WTC11 (cell line): ENCODE results near the gene KCNA1. TPM values are rescaled to one million over a fixed set of nuclear protein-coding genes. Genes with fewer than 3 reads are reported as not detected.

Experiments
- ATAC-seq: fragments of 200-7000 bp; cut with Tn5 transposase; 2 replicates; pipeline ENCODE4 v1.10.0; 2021; ENCODE audit warnings: mild to moderate bottlenecking, moderate library complexity
- CTCF ChIA-PET: fragments of 300-600 bp; sonication (Branson Sonifier 250); formaldehyde crosslinking; loops from one replicate; lab custom pipeline; 2021; ENCODE audit warnings: antibody characterized with exemption; lab: Charles Lee
- POLR2A ChIA-PET: fragments of 350-600 bp; sonication (Branson Sonifier 250); formaldehyde crosslinking; loops from one replicate; lab custom pipeline; 2021; ENCODE audit warnings: antibody characterized with exemption; lab: Charles Lee
- DNase-seq: peaks from one replicate; pipeline ENCODE4 v3.0.0; 2021; ENCODE audit warnings: low spot score
- H3K27ac Mint-ChIP-seq: 2 replicates; pipeline ENCODE4 v1.8.0; 2021; ENCODE audit warnings: mixed read lengths
- H3K27me3 Mint-ChIP-seq: 2 replicates; pipeline ENCODE4 v1.8.0; 2021; ENCODE audit warnings: low read depth, mild to moderate bottlenecking, moderate library complexity, mixed read lengths
- H3K36me3 Mint-ChIP-seq: 2 replicates; pipeline ENCODE4 v1.8.0; 2021; ENCODE audit warnings: mixed read lengths
- H3K4me1 Mint-ChIP-seq: 2 replicates; pipeline ENCODE4 v1.8.0; 2022; ENCODE audit warnings: mixed read lengths
- H3K4me3 Mint-ChIP-seq: 2 replicates; pipeline ENCODE4 v1.8.0; 2021; ENCODE audit warnings: mild to moderate bottlenecking, moderate library complexity, mixed read lengths
- H3K9me3 Mint-ChIP-seq: 2 replicates; pipeline ENCODE4 v1.8.0; 2021; ENCODE audit warnings: mixed read lengths
- CREB1 ChIP-seq: sonication (generic); formaldehyde crosslinking; IDR thresholded peaks from 2 replicates; pipeline ENCODE4 v1.8.0; 2023; ENCODE audit warnings: mild to moderate bottlenecking, missing genetic modification reagents
- CREM ChIP-seq: sonication (generic); formaldehyde crosslinking; IDR thresholded peaks from 2 replicates; pipeline ENCODE4 v1.8.1; 2022; ENCODE audit warnings: mild to moderate bottlenecking, missing genetic modification reagents, moderate library complexity
- EMX1 ChIP-seq: fragments of 250-450 bp; sonication (Bioruptor Pico); IDR thresholded peaks from 2 replicates; pipeline ENCODE4 v1.8.0; 2021; ENCODE audit warnings: mild to moderate bottlenecking
- GRHL2 ChIP-seq: fragments of 250-450 bp; sonication (Bioruptor Pico); IDR thresholded peaks from 2 replicates; pipeline ENCODE4 v1.8.0; 2022; ENCODE audit warnings: mild to moderate bottlenecking, moderate library complexity; ENCODE audit not compliant: insufficient replicate concordance, severe bottlenecking
- MXD4 ChIP-seq: fragments of 250-450 bp; sonication (Bioruptor Pico); IDR thresholded peaks from 2 replicates; pipeline ENCODE4 v1.8.0; 2021; ENCODE audit warnings: mild to moderate bottlenecking, moderate library complexity, borderline replicate concordance
- NFE2L1 ChIP-seq: sonication (generic); formaldehyde crosslinking; IDR thresholded peaks from 2 replicates; pipeline ENCODE4 v1.8.1; 2023; ENCODE audit warnings: missing genetic modification reagents
- NR1H2 ChIP-seq: sonication (generic); formaldehyde crosslinking; IDR thresholded peaks from 2 replicates; pipeline ENCODE4 v1.9.0; 2021; ENCODE audit warnings: mild to moderate bottlenecking, moderate library complexity, missing genetic modification reagents
- PRRX2 ChIP-seq: fragments of 250-450 bp; sonication (Bioruptor Pico); IDR thresholded peaks from 2 replicates; pipeline ENCODE4 v1.8.0; 2021; ENCODE audit warnings: mild to moderate bottlenecking
- RORB ChIP-seq: fragments of 250-450 bp; sonication (Bioruptor Pico); IDR thresholded peaks from 2 replicates; pipeline ENCODE4 v1.9.0; 2021; ENCODE audit warnings: mild to moderate bottlenecking
- SMAD4 ChIP-seq: sonication (generic); formaldehyde crosslinking; IDR thresholded peaks from 2 replicates; pipeline ENCODE4 v1.8.0; 2022; ENCODE audit warnings: mild to moderate bottlenecking, missing genetic modification reagents
- SOX15 ChIP-seq: fragments of 250-450 bp; sonication (Bioruptor Pico); IDR thresholded peaks from 2 replicates; pipeline ENCODE4 v1.9.0; 2021; ENCODE audit warnings: mild to moderate bottlenecking
- TCF7 ChIP-seq: sonication (generic); formaldehyde crosslinking; IDR thresholded peaks from 2 replicates; pipeline ENCODE4 v1.8.0; 2022; ENCODE audit warnings: mild to moderate bottlenecking, low read depth, missing genetic modification reagents, moderate library complexity
- TEAD1 ChIP-seq: sonication (generic); formaldehyde crosslinking; IDR thresholded peaks from 2 replicates; pipeline ENCODE4 v1.8.0; 2022; ENCODE audit warnings: mild to moderate bottlenecking, missing genetic modification reagents
- ZNF138 ChIP-seq: sonication (generic); formaldehyde crosslinking; conservative IDR thresholded peaks from 2 replicates; pipeline ENCODE4 v1.8.1; 2022; ENCODE audit warnings: mild to moderate bottlenecking, moderate library complexity, missing genetic modification reagents
- ZNF219 ChIP-seq: sonication (generic); formaldehyde crosslinking; IDR thresholded peaks from 2 replicates; pipeline ENCODE4 v1.8.0; 2023; ENCODE audit warnings: missing genetic modification reagents, mild to moderate bottlenecking, borderline replicate concordance
- ZNF232 ChIP-seq: sonication (generic); formaldehyde crosslinking; IDR thresholded peaks from 2 replicates; pipeline ENCODE4 v1.8.0; 2022; ENCODE audit warnings: mild to moderate bottlenecking, missing genetic modification reagents
- ZNF317 ChIP-seq: sonication (generic); formaldehyde crosslinking; IDR thresholded peaks from 2 replicates; pipeline ENCODE4 v1.8.1; 2023; ENCODE audit warnings: low read depth, mild to moderate bottlenecking, moderate library complexity, missing genetic modification reagents, borderline replicate concordance
- ZNF671 ChIP-seq: fragments of 250-450 bp; sonication (Bioruptor Pico); IDR thresholded peaks from 2 replicates; pipeline ENCODE4 v1.8.0; 2021; ENCODE audit warnings: mild to moderate bottlenecking
- total RNA-seq: library from RNA; stranded (reverse); gene quantifications from 3 replicates; pipeline ENCODE4 v1.2.3, GENCODE V29; 2021
- TF ChIP-seq, protein P1 (sequence below): fragments of 250-450 bp; sonication (Bioruptor Pico); IDR thresholded peaks from 2 replicates; pipeline ENCODE4 v1.9.0; 2021; ENCODE audit warnings: mild to moderate bottlenecking
- TF ChIP-seq, protein P2 (sequence below): fragments of 250-450 bp; sonication (Bioruptor Pico); IDR thresholded peaks from 2 replicates; pipeline ENCODE4 v1.9.0; 2021; ENCODE audit warnings: moderate library complexity, mild to moderate bottlenecking, inconsistent platforms, borderline replicate concordance
- TF ChIP-seq, protein P3 (sequence below): sonication (generic); formaldehyde crosslinking; IDR thresholded peaks from 2 replicates; pipeline ENCODE4 v1.8.1; 2023; ENCODE audit warnings: mild to moderate bottlenecking, missing genetic modification reagents, moderate library complexity
- TF ChIP-seq, protein P4 (sequence below): fragments of 250-450 bp; sonication (Bioruptor Pico); IDR thresholded peaks from 2 replicates; pipeline ENCODE4 v1.9.0; 2021; ENCODE audit warnings: mild to moderate bottlenecking, borderline replicate concordance
- TF ChIP-seq, protein P5 (sequence below): sonication (generic); formaldehyde crosslinking; IDR thresholded peaks from 2 replicates; pipeline ENCODE4 v1.8.1; 2022; ENCODE audit warnings: mild to moderate bottlenecking, moderate library complexity, missing genetic modification reagents

KCNA1 gene
- total RNA-seq, 1 experiment from 2014 or later = 0.04 TPM

DNA sequence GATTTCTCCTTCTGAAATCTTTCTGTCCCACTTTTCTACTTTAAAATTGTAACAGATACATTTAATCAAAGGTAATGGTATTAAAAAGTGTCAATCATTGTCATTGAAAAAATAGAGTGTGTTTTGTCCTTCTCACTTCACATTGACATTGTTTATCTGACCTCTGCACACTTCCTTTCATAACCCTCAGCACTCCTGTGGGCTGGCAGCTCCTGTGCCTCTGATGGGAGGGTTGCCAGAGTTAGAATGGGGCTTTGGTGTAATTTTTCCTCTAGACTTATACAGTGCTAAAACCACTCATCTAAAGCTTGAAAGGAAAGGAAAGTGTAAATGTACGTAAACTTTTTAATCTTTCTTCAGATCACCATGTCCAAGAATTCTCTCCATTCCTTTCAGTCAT lies 23.7 kb downstream of the KCNA1 start:
- no peak for ATAC-seq
- peaks cover 8% of the 10 kb centered on the region for H3K27me3 Mint-ChIP-seq
- H3K4me1 Mint-ChIP-seq = peaks cover 10% of the 10 kb centered on the region
- H3K4me3 Mint-ChIP-seq = no peak overlapping the region
- TF ChIP-seq TCF7 (CRISPR knock-in tag) = no peak
- no peak for TF ChIP-seq ZNF232
- TF ChIP-seq, protein P1, sequence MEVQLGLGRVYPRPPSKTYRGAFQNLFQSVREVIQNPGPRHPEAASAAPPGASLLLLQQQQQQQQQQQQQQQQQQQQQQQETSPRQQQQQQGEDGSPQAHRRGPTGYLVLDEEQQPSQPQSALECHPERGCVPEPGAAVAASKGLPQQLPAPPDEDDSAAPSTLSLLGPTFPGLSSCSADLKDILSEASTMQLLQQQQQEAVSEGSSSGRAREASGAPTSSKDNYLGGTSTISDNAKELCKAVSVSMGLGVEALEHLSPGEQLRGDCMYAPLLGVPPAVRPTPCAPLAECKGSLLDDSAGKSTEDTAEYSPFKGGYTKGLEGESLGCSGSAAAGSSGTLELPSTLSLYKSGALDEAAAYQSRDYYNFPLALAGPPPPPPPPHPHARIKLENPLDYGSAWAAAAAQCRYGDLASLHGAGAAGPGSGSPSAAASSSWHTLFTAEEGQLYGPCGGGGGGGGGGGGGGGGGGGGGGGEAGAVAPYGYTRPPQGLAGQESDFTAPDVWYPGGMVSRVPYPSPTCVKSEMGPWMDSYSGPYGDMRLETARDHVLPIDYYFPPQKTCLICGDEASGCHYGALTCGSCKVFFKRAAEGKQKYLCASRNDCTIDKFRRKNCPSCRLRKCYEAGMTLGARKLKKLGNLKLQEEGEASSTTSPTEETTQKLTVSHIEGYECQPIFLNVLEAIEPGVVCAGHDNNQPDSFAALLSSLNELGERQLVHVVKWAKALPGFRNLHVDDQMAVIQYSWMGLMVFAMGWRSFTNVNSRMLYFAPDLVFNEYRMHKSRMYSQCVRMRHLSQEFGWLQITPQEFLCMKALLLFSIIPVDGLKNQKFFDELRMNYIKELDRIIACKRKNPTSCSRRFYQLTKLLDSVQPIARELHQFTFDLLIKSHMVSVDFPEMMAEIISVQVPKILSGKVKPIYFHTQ = no peak
- no peak for TF ChIP-seq ZNF138 (CRISPR knock-in tag)
- TF ChIP-seq, protein P2, sequence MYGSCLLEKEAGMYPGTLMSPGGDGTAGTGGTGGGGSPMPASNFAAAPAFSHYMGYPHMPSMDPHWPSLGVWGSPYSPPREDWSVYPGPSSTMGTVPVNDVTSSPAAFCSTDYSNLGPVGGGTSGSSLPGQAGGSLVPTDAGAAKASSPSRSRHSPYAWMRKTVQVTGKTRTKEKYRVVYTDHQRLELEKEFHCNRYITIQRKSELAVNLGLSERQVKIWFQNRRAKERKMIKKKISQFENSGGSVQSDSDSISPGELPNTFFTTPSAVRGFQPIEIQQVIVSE (CRISPR knock-in tag) = no peak
- TF ChIP-seq, protein P3, sequence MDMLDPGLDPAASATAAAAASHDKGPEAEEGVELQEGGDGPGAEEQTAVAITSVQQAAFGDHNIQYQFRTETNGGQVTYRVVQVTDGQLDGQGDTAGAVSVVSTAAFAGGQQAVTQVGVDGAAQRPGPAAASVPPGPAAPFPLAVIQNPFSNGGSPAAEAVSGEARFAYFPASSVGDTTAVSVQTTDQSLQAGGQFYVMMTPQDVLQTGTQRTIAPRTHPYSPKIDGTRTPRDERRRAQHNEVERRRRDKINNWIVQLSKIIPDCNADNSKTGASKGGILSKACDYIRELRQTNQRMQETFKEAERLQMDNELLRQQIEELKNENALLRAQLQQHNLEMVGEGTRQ (CRISPR knock-in tag) = no peak
- no peak for TF ChIP-seq MXD4
- no peak for TF ChIP-seq PRRX2 (CRISPR knock-in tag)
- no peak for TF ChIP-seq CREB1
- TF ChIP-seq NFE2L1 = no peak
- TF ChIP-seq EMX1 (CRISPR knock-in tag) = no peak
- no peaks in the 10 kb centered on the region for H3K36me3 Mint-ChIP-seq
- no peaks in the 10 kb centered on the region for H3K9me3 Mint-ChIP-seq
- no peak for DNase-seq
- CTCF ChIA-PET = no interaction called here
- POLR2A ChIA-PET = no interaction called here
- no peak overlapping the region for H3K27ac Mint-ChIP-seq

DNA sequence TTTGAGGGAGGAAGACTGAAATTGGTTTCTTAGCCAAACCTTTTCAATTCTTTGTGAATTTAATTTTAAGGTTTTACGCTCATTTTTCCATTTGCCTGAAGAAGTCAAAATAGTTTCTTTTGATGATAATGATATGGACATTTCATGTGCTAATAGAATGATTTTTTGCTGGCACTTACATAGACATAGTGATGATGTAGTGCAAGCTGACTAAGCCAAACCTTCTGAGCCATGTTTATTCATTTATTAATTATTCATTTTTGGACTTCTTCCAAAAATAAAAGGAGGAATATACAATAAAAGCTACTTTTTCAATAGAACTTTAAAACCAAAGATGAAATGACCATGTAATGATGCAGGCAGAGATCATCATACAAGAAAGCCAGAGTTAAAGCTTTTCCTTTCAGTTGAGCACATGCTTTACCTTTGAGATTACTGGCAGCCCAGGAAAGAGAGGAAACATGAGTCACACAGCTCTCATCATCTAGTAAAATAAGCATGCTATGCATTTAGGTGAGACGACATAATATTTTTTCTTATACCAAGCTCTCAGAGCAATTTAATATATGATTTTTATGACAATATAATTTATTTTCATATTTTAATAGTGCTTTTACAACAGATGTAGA lies 24.8 kb downstream of the KCNA1 start:
- H3K4me3 Mint-ChIP-seq = no peak overlapping the region
- H3K9me3 Mint-ChIP-seq = no peaks in the 10 kb centered on the region
- POLR2A ChIA-PET = no interaction called here
- DNase-seq = no peak
- no peak for ATAC-seq
- H3K27ac Mint-ChIP-seq = no peak overlapping the region
- H3K27me3 Mint-ChIP-seq = peaks cover 8% of the 10 kb centered on the region
- no peak for TF ChIP-seq ZNF317
- no peak for TF ChIP-seq ZNF671 (CRISPR knock-in tag)
- TF ChIP-seq GRHL2 (CRISPR knock-in tag) = no peak
- no peak for TF ChIP-seq ZNF219 (CRISPR knock-in tag)
- TF ChIP-seq NR1H2 (CRISPR knock-in tag) = no peak
- TF ChIP-seq CREM = no peak
- TF ChIP-seq, protein P4, sequence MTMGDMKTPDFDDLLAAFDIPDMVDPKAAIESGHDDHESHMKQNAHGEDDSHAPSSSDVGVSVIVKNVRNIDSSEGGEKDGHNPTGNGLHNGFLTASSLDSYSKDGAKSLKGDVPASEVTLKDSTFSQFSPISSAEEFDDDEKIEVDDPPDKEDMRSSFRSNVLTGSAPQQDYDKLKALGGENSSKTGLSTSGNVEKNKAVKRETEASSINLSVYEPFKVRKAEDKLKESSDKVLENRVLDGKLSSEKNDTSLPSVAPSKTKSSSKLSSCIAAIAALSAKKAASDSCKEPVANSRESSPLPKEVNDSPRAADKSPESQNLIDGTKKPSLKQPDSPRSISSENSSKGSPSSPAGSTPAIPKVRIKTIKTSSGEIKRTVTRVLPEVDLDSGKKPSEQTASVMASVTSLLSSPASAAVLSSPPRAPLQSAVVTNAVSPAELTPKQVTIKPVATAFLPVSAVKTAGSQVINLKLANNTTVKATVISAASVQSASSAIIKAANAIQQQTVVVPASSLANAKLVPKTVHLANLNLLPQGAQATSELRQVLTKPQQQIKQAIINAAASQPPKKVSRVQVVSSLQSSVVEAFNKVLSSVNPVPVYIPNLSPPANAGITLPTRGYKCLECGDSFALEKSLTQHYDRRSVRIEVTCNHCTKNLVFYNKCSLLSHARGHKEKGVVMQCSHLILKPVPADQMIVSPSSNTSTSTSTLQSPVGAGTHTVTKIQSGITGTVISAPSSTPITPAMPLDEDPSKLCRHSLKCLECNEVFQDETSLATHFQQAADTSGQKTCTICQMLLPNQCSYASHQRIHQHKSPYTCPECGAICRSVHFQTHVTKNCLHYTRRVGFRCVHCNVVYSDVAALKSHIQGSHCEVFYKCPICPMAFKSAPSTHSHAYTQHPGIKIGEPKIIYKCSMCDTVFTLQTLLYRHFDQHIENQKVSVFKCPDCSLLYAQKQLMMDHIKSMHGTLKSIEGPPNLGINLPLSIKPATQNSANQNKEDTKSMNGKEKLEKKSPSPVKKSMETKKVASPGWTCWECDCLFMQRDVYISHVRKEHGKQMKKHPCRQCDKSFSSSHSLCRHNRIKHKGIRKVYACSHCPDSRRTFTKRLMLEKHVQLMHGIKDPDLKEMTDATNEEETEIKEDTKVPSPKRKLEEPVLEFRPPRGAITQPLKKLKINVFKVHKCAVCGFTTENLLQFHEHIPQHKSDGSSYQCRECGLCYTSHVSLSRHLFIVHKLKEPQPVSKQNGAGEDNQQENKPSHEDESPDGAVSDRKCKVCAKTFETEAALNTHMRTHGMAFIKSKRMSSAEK (CRISPR knock-in tag) = no peak
- no peak for TF ChIP-seq SMAD4 (CRISPR knock-in tag)
- TF ChIP-seq TEAD1 (CRISPR knock-in tag) = no peak
- no peak for TF ChIP-seq ZNF138 (CRISPR knock-in tag)
- no peak for TF ChIP-seq SOX15
- TF ChIP-seq RORB = no peak
- TF ChIP-seq, protein P5, sequence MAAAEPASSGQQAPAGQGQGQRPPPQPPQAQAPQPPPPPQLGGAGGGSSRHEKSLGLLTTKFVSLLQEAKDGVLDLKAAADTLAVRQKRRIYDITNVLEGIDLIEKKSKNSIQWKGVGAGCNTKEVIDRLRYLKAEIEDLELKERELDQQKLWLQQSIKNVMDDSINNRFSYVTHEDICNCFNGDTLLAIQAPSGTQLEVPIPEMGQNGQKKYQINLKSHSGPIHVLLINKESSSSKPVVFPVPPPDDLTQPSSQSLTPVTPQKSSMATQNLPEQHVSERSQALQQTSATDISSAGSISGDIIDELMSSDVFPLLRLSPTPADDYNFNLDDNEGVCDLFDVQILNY = no peak
- TF ChIP-seq, all 79 proteins: peak for 0
- peaks cover 11% of the 10 kb centered on the region for H3K4me1 Mint-ChIP-seq
- CTCF ChIA-PET = interaction anchor here (0.7 to 5.7 kb wide), 3 partner anchors 77 to 87 kb away, joined by 3 to 27 read pairs (median 3); no protein-coding TSS in a partner anchor
- H3K36me3 Mint-ChIP-seq = no peaks in the 10 kb centered on the region
